K562 (cell line): Measurements from ENCODE around the gene GATAD2B. TPM values are rescaled to one million over a fixed set of nuclear protein-coding genes. Genes with fewer than 3 reads are reported as not detected.

Experiments used
- BMI1 ChIP-seq: fragments of 150-350 bp; IDR thresholded peaks from 2 replicates; pipeline ENCODE4 v1.6.1; 2014; ENCODE audit warnings: low read length
- HMGN3 ChIP-seq: IDR thresholded peaks from 2 replicates; pipeline ENCODE4 v1.6.1; 2011; ENCODE audit warnings: borderline replicate concordance, low read depth, mild to moderate bottlenecking, mixed read lengths, low read length; ENCODE audit not compliant: insufficient read length; ENCODE audit errors: extremely low read depth
- NEUROD1 ChIP-seq: fragments of 150-350 bp; IDR thresholded peaks from 2 replicates; pipeline ENCODE4 v1.6.1; 2014; ENCODE audit warnings: borderline replicate concordance, low read length, low read depth; ENCODE audit not compliant: partially characterized antibody
- NFXL1 ChIP-seq: fragments of 450-650 bp; formaldehyde crosslinking; IDR thresholded peaks from 2 replicates; pipeline ENCODE4 v1.4.0; 2021; ENCODE audit warnings: mild to moderate bottlenecking
- PML ChIP-seq: IDR thresholded peaks from 2 replicates; pipeline ENCODE4 v1.6.1; 2012; ENCODE audit warnings: low read length, inconsistent platforms
- SMARCE1 ChIP-seq: fragments of 450-650 bp; IDR thresholded peaks from 2 replicates; pipeline ENCODE4 v1.7.1; 2016; ENCODE audit warnings: mild to moderate bottlenecking
- ZBTB17 ChIP-seq: fragments of 450-650 bp; formaldehyde crosslinking; IDR thresholded peaks from 2 replicates; pipeline ENCODE4 v1.4.0; 2020; ENCODE audit warnings: mild to moderate bottlenecking
- ZKSCAN8 ChIP-seq: fragments of 200-800 bp; sonication (Bioruptor generic); IDR thresholded peaks from 2 replicates; pipeline ENCODE4 v1.6.1; 2016; ENCODE audit warnings: missing genetic modification characterization, missing compliant biosample characterization
- ZNF3 ChIP-seq: fragments of 250-450 bp; sonication (Bioruptor Pico); IDR thresholded peaks from 2 replicates; pipeline ENCODE4 v1.5.0; 2021; ENCODE audit warnings: mild to moderate bottlenecking, moderate library complexity
- ZNF311 ChIP-seq: fragments of 250-450 bp; sonication (Bioruptor Pico); IDR thresholded peaks from 2 replicates; pipeline ENCODE4 v1.4.0; 2020; ENCODE audit warnings: mild to moderate bottlenecking, moderate library complexity
- polyA plus RNA-seq, 8 experiments: library from polyadenylated mRNA; depleted of rRNA in 4 of 8; stranded (reverse) in 5 of 8; unstranded in 3 of 8; fragments of >200 nt; fragmentation: Nextera tagmentation in 2 of 8; fragmentation: Illumina TruSeq in 1 of 8; extraction: Ambion mirVana in 2 of 8; extraction: Trizol in 1 of 8; gene quantifications; 2 replicates each; pipeline versions ENCODE4 v1.2.1 to v1.2.3, GENCODE V29; 2011 to 2014; ENCODE audit warnings: inconsistent platforms in 1 of 8, missing spikeins in 1 of 8
- total RNA-seq, 7 experiments: library from RNA; depleted of rRNA in 6 of 7; stranded (reverse); fragments of >200 nt in 6 of 7; fragmentation: Illumina TruSeq in 2 of 7; extraction: Trizol in 2 of 7; gene quantifications; 2 replicates each; pipeline versions ENCODE4 v1.2.1 to v1.2.3, GENCODE V29; 2011 to 2021; ENCODE audit warnings: low replicate concordance in 1 of 7
- TF ChIP-seq, protein P1 (sequence below): sonication (generic); formaldehyde crosslinking; IDR thresholded peaks from 2 replicates; pipeline ENCODE4 v1.8.1; 2023; ENCODE audit warnings: mild to moderate bottlenecking, missing genetic modification reagents, moderate library complexity
- TF ChIP-seq, protein P2 (sequence below): fragments of 450-650 bp; conservative IDR thresholded peaks from 2 replicates; pipeline ENCODE4 v1.6.1; 2016; ENCODE audit warnings: missing genetic modification characterization, low read depth, mild to moderate bottlenecking, missing compliant biosample characterization, moderate library complexity
- TF ChIP-seq, protein P3 (sequence below): fragments of 450-650 bp; formaldehyde crosslinking; IDR thresholded peaks from 2 replicates; pipeline ENCODE4 v1.4.0; 2022; ENCODE audit warnings: mild to moderate bottlenecking, moderate library complexity
- TF ChIP-seq, protein P4 (sequence below): fragments of 450-650 bp; IDR thresholded peaks from 2 replicates; pipeline ENCODE4 v1.6.1; 2017; ENCODE audit warnings: antibody characterized with exemption
- TF ChIP-seq, protein P5 (sequence below): fragments of 200-400 bp; formaldehyde crosslinking; IDR thresholded peaks from 2 replicates; pipeline ENCODE4 v1.6.1; 2017; ENCODE audit warnings: mild to moderate bottlenecking, low read depth, low read length, moderate library complexity
- TF ChIP-seq, protein P6 (sequence below): fragments of 450-650 bp; formaldehyde crosslinking; IDR thresholded peaks from 2 replicates; pipeline ENCODE4 v1.4.0; 2020; ENCODE audit warnings: mild to moderate bottlenecking
- TF ChIP-seq, protein P7 (sequence below): fragments of 250-450 bp; sonication (Bioruptor Pico); IDR thresholded peaks from 2 replicates; pipeline ENCODE4 v1.4.0; 2020; ENCODE audit warnings: mild to moderate bottlenecking, moderate library complexity

GATAD2B gene
- total and polyA plus RNA-seq, 9 of the 15 experiments (the other 6 are each of a cell fraction or from before 2014, with no cell fraction given): 1.5 to 40.2 (median 4.9) TPM

DNA sequence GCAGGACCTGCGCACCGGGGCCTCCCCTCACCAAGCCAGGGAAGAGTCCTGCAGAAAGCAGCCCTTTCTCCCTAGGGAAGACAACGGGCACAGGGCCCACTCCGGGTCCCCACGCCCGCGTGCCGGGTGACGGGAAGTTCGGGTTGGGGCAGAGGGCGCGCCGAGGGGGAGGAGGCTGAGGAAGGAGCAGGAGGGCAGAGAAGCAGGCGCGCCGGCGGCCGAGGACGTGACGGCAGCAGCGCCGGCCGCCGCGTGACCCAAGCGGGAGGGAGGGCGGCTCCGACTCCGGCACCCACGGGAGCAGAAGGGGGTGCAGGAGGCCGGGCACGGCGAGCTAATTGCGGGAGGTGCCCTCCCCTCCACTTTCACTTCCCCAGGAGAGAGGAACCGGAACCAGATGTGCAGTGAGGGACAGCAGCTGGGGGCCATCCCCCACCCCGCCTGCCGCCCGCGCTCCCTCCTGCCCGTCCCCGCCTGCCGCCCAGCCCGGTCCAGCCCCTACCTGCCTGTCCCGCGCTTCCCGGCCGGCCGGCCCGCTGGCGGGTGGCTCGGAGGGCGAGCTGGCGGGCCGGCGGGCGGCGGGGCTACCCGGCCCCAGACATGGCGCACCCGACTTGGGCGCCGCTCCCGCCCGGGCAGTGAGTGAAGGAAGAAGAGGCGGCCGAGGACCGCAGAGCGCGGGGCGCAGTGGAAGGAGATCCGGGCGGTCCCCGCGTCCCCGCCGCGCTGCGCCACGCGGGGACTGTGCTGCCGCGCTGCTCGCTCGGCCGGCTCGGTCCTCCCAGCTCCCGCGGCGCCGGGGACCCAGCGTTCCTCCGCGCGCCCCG is 23.2 kb upstream of the GATAD2B start (continued):
- TF ChIP-seq, protein P1, sequence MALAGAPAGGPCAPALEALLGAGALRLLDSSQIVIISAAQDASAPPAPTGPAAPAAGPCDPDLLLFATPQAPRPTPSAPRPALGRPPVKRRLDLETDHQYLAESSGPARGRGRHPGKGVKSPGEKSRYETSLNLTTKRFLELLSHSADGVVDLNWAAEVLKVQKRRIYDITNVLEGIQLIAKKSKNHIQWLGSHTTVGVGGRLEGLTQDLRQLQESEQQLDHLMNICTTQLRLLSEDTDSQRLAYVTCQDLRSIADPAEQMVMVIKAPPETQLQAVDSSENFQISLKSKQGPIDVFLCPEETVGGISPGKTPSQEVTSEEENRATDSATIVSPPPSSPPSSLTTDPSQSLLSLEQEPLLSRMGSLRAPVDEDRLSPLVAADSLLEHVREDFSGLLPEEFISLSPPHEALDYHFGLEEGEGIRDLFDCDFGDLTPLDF (CRISPR knock-in tag): no peak
- TF ChIP-seq PML: no peak
- no peak for TF ChIP-seq BMI1
- TF ChIP-seq, protein P2, sequence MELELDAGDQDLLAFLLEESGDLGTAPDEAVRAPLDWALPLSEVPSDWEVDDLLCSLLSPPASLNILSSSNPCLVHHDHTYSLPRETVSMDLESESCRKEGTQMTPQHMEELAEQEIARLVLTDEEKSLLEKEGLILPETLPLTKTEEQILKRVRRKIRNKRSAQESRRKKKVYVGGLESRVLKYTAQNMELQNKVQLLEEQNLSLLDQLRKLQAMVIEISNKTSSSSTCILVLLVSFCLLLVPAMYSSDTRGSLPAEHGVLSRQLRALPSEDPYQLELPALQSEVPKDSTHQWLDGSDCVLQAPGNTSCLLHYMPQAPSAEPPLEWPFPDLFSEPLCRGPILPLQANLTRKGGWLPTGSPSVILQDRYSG (tag): no peak
- TF ChIP-seq, protein P3, sequence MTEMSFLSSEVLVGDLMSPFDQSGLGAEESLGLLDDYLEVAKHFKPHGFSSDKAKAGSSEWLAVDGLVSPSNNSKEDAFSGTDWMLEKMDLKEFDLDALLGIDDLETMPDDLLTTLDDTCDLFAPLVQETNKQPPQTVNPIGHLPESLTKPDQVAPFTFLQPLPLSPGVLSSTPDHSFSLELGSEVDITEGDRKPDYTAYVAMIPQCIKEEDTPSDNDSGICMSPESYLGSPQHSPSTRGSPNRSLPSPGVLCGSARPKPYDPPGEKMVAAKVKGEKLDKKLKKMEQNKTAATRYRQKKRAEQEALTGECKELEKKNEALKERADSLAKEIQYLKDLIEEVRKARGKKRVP (CRISPR knock-in tag): no peak; the same call in 1 of the 2 replicates
- TF ChIP-seq, protein P4, sequence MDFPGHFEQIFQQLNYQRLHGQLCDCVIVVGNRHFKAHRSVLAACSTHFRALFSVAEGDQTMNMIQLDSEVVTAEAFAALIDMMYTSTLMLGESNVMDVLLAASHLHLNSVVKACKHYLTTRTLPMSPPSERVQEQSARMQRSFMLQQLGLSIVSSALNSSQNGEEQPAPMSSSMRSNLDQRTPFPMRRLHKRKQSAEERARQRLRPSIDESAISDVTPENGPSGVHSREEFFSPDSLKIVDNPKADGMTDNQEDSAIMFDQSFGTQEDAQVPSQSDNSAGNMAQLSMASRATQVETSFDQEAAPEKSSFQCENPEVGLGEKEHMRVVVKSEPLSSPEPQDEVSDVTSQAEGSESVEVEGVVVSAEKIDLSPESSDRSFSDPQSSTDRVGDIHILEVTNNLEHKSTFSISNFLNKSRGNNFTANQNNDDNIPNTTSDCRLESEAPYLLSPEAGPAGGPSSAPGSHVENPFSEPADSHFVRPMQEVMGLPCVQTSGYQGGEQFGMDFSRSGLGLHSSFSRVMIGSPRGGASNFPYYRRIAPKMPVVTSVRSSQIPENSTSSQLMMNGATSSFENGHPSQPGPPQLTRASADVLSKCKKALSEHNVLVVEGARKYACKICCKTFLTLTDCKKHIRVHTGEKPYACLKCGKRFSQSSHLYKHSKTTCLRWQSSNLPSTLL: no peak
- TF ChIP-seq SMARCE1: no peak
- TF ChIP-seq HMGN3: no peak
- TF ChIP-seq NFXL1 (CRISPR knock-in tag): no peak
- TF ChIP-seq NEUROD1: no peak
- TF ChIP-seq ZBTB17 (CRISPR knock-in tag): no peak
- TF ChIP-seq, protein P5, sequence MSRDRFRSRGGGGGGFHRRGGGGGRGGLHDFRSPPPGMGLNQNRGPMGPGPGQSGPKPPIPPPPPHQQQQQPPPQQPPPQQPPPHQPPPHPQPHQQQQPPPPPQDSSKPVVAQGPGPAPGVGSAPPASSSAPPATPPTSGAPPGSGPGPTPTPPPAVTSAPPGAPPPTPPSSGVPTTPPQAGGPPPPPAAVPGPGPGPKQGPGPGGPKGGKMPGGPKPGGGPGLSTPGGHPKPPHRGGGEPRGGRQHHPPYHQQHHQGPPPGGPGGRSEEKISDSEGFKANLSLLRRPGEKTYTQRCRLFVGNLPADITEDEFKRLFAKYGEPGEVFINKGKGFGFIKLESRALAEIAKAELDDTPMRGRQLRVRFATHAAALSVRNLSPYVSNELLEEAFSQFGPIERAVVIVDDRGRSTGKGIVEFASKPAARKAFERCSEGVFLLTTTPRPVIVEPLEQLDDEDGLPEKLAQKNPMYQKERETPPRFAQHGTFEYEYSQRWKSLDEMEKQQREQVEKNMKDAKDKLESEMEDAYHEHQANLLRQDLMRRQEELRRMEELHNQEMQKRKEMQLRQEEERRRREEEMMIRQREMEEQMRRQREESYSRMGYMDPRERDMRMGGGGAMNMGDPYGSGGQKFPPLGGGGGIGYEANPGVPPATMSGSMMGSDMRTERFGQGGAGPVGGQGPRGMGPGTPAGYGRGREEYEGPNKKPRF: no peak
- no peak for TF ChIP-seq ZNF311 (CRISPR knock-in tag)
- TF ChIP-seq, protein P6, sequence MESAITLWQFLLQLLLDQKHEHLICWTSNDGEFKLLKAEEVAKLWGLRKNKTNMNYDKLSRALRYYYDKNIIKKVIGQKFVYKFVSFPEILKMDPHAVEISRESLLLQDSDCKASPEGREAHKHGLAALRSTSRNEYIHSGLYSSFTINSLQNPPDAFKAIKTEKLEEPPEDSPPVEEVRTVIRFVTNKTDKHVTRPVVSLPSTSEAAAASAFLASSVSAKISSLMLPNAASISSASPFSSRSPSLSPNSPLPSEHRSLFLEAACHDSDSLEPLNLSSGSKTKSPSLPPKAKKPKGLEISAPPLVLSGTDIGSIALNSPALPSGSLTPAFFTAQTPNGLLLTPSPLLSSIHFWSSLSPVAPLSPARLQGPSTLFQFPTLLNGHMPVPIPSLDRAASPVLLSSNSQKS (CRISPR knock-in tag): no peak
- TF ChIP-seq, protein P7, sequence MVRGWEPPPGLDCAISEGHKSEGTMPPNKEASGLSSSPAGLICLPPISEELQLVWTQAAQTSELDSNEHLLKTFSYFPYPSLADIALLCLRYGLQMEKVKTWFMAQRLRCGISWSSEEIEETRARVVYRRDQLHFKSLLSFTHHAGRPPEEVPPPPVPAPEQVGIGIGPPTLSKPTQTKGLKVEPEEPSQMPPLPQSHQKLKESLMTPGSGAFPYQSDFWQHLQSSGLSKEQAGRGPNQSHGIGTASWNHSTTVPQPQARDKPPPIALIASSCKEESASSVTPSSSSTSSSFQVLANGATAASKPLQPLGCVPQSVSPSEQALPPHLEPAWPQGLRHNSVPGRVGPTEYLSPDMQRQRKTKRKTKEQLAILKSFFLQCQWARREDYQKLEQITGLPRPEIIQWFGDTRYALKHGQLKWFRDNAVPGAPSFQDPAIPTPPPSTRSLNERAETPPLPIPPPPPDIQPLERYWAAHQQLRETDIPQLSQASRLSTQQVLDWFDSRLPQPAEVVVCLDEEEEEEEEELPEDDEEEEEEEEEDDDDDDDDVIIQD (CRISPR knock-in tag): no peak
- no peak for TF ChIP-seq ZKSCAN8 (CRISPR knock-in tag)
- TF ChIP-seq ZNF3: no peak
